GM23338 (cell line): Measurements from ENCODE around the gene TTC23. TPM values are rescaled to one million over a fixed set of nuclear protein-coding genes. Genes with fewer than 3 reads are reported as not detected.

ENCODE experiments used
- ATAC-seq: fragments of 200-7000 bp; cut with Tn5 transposase; 3 replicates; pipeline ENCODE4 v1.9.1; 2020
- DNase-seq: peaks from one replicate; pipeline ENCODE4 v3.0.0-alpha.2; 2015; ENCODE audit warnings: low spot score
- H2AFZ ChIP-seq: fragments of 200-600 bp; sonication (generic); 2 replicates; pipeline ENCODE4 v1.8.0; 2016; ENCODE audit warnings: antibody characterized with exemption, mild to moderate bottlenecking, moderate library complexity
- H3F3A ChIP-seq: fragments of 200-600 bp; sonication (generic); replicated peaks from 2 replicates; pipeline ENCODE4 v1.8.0; 2017; ENCODE audit warnings: antibody characterized with exemption, mixed run types, low read depth
- H3K27ac ChIP-seq: fragments of 200-600 bp; sonication (generic); 2 replicates; pipeline ENCODE4 v1.6.1; 2016; ENCODE audit warnings: low read depth
- H3K27me3 ChIP-seq: fragments of 200-600 bp; sonication (generic); 2 replicates; pipeline ENCODE4 v1.8.0; 2016; ENCODE audit warnings: mild to moderate bottlenecking, mixed run types, moderate library complexity; ENCODE audit not compliant: insufficient read depth
- H3K36me3 ChIP-seq: fragments of 200-600 bp; sonication (generic); 2 replicates; pipeline ENCODE4 v1.8.0; 2016; ENCODE audit warnings: mild to moderate bottlenecking; ENCODE audit not compliant: insufficient read depth
- H3K4me1 ChIP-seq: fragments of 200-600 bp; sonication (generic); 2 replicates; pipeline ENCODE4 v1.8.0; 2016; ENCODE audit warnings: mild to moderate bottlenecking, moderate library complexity; ENCODE audit not compliant: insufficient read depth
- H3K4me2 ChIP-seq: fragments of 200-600 bp; sonication (generic); 2 replicates; pipeline ENCODE4 v1.7.1; 2017; ENCODE audit warnings: mixed run types
- H3K4me3 ChIP-seq: fragments of 200-600 bp; sonication (generic); 2 replicates; pipeline ENCODE4 v1.6.1; 2016; ENCODE audit warnings: mixed run types
- H3K79me2 ChIP-seq: fragments of 200-600 bp; sonication (generic); replicated peaks from 2 replicates; pipeline ENCODE4 v1.8.0; 2017; ENCODE audit warnings: mild to moderate bottlenecking; ENCODE audit not compliant: insufficient read depth
- H3K9me2 ChIP-seq: fragments of 200-600 bp; sonication (generic); 2 replicates; pipeline ENCODE4 v1.8.0; 2017; ENCODE audit not compliant: insufficient read depth
- H4K20me1 ChIP-seq: fragments of 200-600 bp; sonication (generic); replicated peaks from 2 replicates; pipeline ENCODE4 v1.8.0; 2017; ENCODE audit warnings: mild to moderate bottlenecking; ENCODE audit not compliant: insufficient read depth
- H3K27ac Mint-ChIP-seq: 2 replicates; pipeline ENCODE4 v1.8.0; 2020; ENCODE audit warnings: inconsistent platforms, mild to moderate bottlenecking, moderate library complexity, mixed read lengths
- H3K27me3 Mint-ChIP-seq: 3 replicates; pipeline ENCODE4 v1.8.0; 2022; ENCODE audit warnings: low read depth, mild to moderate bottlenecking, moderate library complexity, mixed read lengths, inconsistent platforms; ENCODE audit not compliant: insufficient read depth, poor library complexity
- H3K36me3 Mint-ChIP-seq: 3 replicates; pipeline ENCODE4 v1.8.0; 2021; ENCODE audit warnings: low read depth, mild to moderate bottlenecking, inconsistent platforms, moderate library complexity, mixed read lengths
- H3K4me1 Mint-ChIP-seq: 3 replicates; pipeline ENCODE4 v1.8.0; 2020; ENCODE audit warnings: mild to moderate bottlenecking, inconsistent platforms, mixed read lengths
- H3K4me3 Mint-ChIP-seq: 3 replicates; pipeline ENCODE4 v1.8.0; 2021; ENCODE audit warnings: moderate library complexity, mild to moderate bottlenecking, inconsistent platforms, mixed read lengths
- H3K9me3 Mint-ChIP-seq: 3 replicates; pipeline ENCODE4 v1.8.0; 2020; ENCODE audit warnings: moderate library complexity, mild to moderate bottlenecking, inconsistent platforms, mixed read lengths
- CREB1 ChIP-seq: fragments of 250-450 bp; sonication (Bioruptor Pico); IDR thresholded peaks from 2 replicates; pipeline ENCODE4 v1.5.0; 2020; ENCODE audit warnings: low read depth, mild to moderate bottlenecking, moderate library complexity
- EZH2 ChIP-seq: fragments of 200-600 bp; sonication (generic); IDR thresholded peaks from one replicate; pipeline ENCODE4 v1.8.0; 2017; ENCODE audit warnings: antibody characterized with exemption, mild to moderate bottlenecking, low read depth; ENCODE audit not compliant: unreplicated experiment
- EZH2phosphoT487 ChIP-seq: fragments of 200-600 bp; sonication (generic); IDR thresholded peaks from one replicate; pipeline ENCODE4 v1.8.1; 2018; ENCODE audit warnings: antibody characterized with exemption; ENCODE audit not compliant: unreplicated experiment
- JUNB ChIP-seq: IDR thresholded peaks from one replicate; pipeline ENCODE4 v1.6.1; 2016; ENCODE audit warnings: antibody characterized with exemption; ENCODE audit not compliant: unreplicated experiment
- POLR2AphosphoS5 ChIP-seq: IDR thresholded peaks from 2 replicates; pipeline ENCODE4 v1.6.1; 2016; ENCODE audit warnings: antibody characterized with exemption, low read depth
- REST ChIP-seq: IDR thresholded peaks from one replicate; pipeline ENCODE4 v1.6.1; 2018; ENCODE audit warnings: antibody characterized with exemption; ENCODE audit not compliant: unreplicated experiment
- ZNF114 ChIP-seq: fragments of 250-450 bp; sonication (Bioruptor Pico); IDR thresholded peaks from 2 replicates; pipeline ENCODE4 v1.5.0; 2020; ENCODE audit warnings: mild to moderate bottlenecking, moderate library complexity
- ZNF331 ChIP-seq: fragments of 250-450 bp; sonication (Bioruptor Pico); IDR thresholded peaks from 2 replicates; pipeline ENCODE4 v1.5.0; 2020; ENCODE audit warnings: low read depth, mild to moderate bottlenecking, moderate library complexity
- ZNF462 ChIP-seq: fragments of 250-450 bp; sonication (Bioruptor Pico); IDR thresholded peaks from 2 replicates; pipeline ENCODE4 v1.5.0; 2020; ENCODE audit warnings: mild to moderate bottlenecking, moderate library complexity
- polyA plus RNA-seq: library from polyadenylated mRNA; unstranded; fragments of >200 nt; fragmentation: Nextera tagmentation; extraction: Ambion mirVana; gene quantifications from 2 replicates; pipeline ENCODE4 v1.2.1, GENCODE V29; 2016
- total RNA-seq: library from RNA; depleted of rRNA; stranded (reverse); fragments of >200 nt; shearing (Covaris generic); gene quantifications from 2 replicates; pipeline ENCODE4 v1.2.3, GENCODE V29; 2014

TTC23 gene
- total and polyA plus RNA-seq, 2 experiments from 2014 or later, result 6.3 to 25.2 TPM

- TF ChIP-seq EZH2phosphoT487 (no peak), REST (no peak), CREB1 (CRISPR knock-in tag) (no peak), ZNF114 (no peak), ZNF331 (CRISPR knock-in tag) (no peak), POLR2AphosphoS5 (no peak), JUNB (no peak), EZH2 (no peak)
These were observed 125.5 kb downstream of the TTC23 start (continued) for GRCh38 chr15:99123713-99124451.

GRCh38 chr15:99122831-99123712 lies 126.3 kb downstream of the TTC23 start:
- no peaks in the 10 kb centered on the region; the same call in 2 of the 3 replicates for H3K9me3 Mint-ChIP-seq
- H3K36me3 Mint-ChIP-seq, result no peaks in the 10 kb centered on the region
- Histone ChIP-seq H3K4me1 (no peaks in the 10 kb centered on the region), H3K4me2 (no peak overlapping the region), H3K4me3 (no peak overlapping the region), H2AFZ (peak overlapping the region; percentile 74; the same call in 1 of the 2 replicates), H4K20me1 (no peaks in the 10 kb centered on the region), H3F3A (no peaks in the 10 kb centered on the region), H3K27me3 (no peaks in the 10 kb centered on the region), H3K36me3 (no peaks in the 10 kb centered on the region), H3K27ac (0 out of 2 replicates have a peak overlapping the region, but pooled peaks have one; percentile 19), H3K9me2 (no peaks in the 10 kb centered on the region), H3K79me2 (no peaks in the 10 kb centered on the region; the same call in 1 of the 2 replicates)
- peak overlapping the region; percentile 81 for H3K27ac Mint-ChIP-seq
- peaks cover 30% of the 10 kb centered on the region for H3K4me1 Mint-ChIP-seq
- peaks cover 2% of the 10 kb centered on the region for H3K27me3 Mint-ChIP-seq
- DNase-seq (no peak), ATAC-seq (no peak; the same call in 2 of the 3 replicates)
- H3K4me3 Mint-ChIP-seq, result no peak overlapping the region
- no peak for TF ChIP-seq REST
- TF ChIP-seq JUNB, result no peak
- TF ChIP-seq ZNF462 (CRISPR knock-in tag), result no peak
